Medulla oblongata (tissue), 1 donor: ENCODE results near the gene AKT3.

Experiments
- DNase-seq: peaks from one replicate; pipeline ENCODE4 v3.0.0-alpha.2; 2015; ENCODE audit errors: extremely low spot score

The AKT3 gene

DNA sequence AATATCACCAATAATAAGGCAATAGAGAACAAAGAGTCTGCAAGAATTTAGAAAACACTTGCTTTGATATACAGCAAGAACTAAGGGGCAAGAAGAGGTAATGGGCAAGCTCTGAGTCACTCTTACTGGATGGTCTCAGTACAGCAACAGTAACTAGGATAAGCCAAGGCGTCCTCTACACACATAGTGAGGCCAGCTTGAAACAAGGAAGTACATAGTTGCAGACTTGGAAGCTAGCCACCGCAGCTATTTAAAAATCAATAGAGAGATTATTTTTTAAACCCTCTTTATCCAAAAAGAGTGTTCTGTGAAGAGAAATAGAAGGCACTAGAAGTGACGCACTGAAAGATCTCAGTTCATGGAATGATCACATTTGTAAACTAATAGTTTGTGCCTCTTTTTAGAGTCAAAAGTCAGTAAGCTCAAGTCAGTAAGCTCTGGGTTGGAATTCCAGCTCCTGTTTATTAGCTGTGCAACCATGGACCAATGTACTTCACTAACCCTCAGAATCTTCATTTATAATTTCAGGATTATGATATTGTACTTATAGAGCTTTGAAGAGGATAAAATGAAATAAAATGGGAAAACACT, 118.6 kb downstream of the AKT3 start:
- peak; percentile 82 for DNase-seq

DNA sequence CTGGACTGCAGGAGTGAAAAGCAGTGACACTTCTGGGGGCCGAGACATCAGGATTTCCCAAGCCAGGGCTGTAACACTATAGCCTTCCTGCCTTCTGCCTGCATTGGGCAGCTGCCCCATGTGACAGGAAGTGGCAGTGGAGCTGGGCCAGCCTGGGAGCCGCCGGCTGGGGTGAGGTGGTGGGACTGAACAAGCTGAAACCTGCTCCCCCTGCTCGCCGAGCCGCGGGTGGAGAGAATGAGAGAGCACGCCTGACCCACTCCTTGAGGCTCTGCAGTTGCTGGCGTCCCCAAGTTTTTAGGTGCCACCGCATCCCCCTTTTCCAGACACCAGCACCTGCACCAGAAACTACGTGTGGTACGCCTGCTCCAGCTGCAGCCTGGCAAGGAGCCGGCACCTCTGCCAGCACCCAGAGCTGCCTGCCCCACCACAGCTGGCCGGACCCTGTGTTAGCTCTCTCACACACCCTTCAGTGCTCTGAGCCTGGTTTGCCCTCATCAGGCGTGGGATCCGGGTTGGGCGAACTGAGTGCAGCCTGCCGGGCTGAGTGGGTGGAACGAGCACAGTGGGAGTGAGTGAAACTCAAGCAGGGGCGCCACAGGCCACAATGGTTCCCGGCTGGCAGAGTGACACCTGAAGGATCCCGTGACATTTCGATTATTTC, 119.4 kb downstream of the AKT3 start:
- no peak for DNase-seq

DNA sequence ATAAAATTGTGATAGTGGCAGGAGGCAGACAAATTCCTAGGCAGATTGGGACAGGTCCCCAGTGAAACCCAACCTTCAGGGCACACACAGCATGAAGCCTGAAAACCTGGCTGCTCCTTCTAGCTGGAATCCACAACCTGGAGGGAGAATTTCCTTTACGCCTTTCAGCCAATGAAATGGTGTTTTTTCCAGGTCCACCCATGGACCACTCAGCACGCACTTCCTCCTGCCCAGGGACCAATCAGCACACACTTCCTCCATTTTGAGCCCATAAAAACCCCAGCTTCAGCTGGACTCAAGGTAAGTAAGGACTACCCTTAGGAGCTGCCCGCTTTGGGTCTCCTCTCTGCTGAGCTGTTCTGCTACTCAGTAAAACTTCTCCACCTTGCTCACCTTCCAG, 120.1 kb downstream of the AKT3 start:
- DNase-seq, result no peak

DNA sequence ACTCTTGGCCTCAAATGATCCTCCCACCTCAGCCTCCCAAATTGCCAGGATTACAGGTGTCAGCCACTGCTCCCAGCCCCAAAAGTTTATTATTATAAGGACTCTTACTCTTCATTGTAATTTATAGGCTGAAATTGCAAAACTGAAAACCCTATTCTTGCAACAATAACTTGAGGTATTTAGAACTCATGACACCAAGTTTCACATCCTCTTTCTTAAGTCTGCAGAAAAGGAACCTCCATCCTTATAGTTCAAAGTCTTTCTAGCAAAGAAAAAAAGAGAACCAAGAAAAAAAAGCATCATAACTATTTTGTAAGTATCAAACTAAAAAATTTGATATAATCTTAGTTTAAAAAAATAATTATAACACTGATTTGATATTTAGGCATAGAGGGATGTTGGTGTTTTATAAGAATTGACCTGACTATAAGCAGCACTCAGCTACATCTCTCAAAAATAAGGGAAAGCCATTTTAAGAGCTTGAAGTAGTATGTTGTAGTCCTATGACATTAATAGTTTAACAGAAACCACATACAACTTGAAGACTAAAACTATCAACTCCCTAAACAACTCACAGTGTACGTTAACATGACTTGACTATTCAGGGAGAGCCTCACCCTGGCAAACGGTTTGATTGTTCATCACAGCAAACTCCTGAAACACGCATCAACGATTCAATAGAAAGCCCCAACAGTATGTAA, 122.4 kb downstream of the AKT3 start:
- peak; percentile 70 for DNase-seq

DNA sequence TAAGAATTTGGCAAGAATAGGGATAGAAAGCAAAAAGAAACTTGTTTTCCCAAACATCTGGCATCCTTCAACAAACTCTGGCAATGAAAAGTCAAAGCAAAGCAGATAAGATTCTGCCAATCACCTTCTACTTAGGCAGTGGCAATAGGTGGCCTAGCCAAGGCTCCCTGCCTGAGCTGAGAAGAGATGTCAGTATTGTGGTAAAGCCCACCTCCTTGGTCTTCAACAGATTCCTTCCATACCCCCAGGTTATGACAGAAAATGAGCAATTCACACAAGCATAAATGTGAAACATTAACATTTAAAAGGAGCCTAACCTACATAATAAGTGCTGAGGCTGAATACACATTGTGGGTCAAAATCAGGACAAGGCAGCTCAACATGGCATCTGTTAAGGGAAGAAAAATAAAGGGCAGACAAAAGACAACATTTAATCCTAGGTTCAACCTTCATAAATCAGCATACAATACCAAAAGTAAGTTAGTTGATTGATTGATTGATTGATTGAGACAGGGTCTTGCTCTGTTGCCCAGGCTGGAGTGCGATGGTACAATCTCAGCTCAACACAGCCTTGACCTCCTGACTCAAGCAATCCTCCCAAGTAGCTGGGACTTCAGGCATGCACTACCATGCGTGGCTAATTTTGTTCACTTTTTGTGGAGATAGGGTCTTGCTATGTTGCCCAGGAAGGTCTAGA, 123.1 kb downstream of the AKT3 start:
- no peak for DNase-seq

DNA sequence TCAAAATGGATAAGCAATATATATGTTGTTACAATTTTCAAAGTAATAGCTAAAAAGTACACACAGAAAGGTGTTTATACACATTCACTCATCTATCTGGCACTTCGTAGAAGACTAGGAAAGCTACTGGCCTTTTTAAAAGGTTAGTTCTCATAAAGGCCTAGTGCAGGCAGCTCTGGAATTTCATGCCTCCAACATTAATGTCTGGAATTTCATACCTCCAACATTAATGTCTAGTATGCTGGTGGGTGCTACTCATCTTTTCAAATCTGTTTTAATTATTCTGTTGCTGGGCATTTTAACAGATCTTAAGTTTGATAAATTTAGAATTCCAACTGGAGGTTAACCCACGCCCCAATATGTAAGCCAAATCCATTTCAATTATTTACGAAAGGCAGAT, 124.2 kb downstream of the AKT3 start:
- DNase-seq, result no peak

DNA sequence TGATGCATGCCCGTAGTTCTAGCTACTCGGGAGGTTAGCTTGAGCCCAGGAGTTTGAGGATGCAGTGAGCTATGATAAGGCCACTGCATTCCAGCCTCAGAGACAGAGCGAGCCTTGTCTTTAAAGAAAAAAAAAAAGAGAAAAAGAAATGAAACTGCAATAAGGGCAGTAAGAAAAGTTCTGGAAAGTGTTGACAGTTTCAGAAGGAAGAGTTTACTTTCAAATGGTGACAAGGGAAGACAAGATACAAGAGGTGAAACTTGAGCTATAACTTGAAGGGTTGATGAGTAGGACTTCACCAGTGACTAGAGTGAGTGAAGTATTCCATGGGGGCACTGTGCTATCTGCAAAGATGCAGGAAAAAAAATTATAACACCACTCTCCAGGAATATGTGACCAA, 125.0 kb downstream of the AKT3 start:
- no peak for DNase-seq

DNA sequence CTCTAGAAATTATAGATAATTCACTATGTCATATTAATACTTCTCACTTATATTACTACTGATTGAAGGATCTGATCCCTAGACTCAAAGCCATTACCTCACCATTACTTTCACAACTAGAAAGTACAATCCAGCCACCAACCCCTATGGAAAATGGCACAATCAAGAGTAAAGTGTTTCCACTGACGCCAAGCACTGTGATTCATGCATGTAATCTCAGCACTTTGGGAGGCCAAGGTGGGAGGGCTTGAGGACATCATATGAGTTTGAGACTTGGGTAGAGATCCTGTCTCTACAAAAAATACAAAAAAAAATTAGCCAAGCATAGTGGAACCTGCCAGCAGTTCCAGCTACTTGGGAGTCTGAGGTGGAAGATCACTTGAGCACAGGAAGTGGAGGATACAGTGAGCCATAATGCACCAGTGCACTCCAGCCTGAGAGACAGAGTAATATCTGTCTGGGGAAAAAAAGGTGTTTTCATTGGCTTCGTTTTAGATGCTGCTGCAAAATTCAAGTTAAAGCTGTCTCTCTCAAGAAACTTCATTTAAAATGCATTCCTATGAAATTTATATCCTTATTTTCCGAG, 126.5 kb downstream of the AKT3 start:
- DNase-seq, result no peak

DNA sequence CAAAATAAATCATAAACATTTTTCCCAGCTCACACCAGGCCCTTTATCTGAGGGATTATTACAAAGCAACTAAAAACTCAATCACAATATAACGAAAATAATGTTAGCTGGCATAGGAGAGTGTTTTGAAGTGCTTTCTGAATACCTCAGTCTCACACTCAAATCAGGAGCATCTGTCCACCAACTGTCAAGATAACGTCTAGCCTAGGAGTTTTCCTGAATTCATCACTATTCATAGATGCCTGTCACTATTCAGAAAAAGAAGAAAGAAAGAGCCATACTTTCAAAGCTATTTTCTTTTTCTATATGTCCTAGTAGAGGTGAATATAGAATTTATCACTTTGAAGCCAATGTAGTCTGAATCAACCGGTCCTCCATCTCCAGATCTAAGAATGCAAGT, 127.0 kb downstream of the AKT3 start:
- DNase-seq, result no peak

DNA sequence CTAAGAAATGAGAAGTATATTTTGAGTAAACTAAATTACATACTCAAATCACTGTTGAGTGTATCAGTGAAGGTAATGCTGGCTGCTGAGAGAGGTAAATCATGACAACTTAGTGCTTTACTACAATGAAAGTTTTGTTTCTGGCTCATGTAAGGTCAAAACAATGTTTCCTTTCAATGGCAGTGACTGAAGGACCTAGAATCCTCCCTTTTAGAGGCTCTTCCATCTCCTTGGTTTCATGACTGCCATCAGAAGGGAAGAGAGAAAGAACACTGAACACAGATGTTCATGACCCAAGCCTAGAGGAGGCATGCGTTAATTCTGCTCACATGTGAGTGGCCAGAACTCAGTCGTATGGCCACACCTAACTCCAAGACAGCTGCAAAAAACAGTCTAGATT, 130.6 kb downstream of the AKT3 start:
- no peak for DNase-seq

DNA sequence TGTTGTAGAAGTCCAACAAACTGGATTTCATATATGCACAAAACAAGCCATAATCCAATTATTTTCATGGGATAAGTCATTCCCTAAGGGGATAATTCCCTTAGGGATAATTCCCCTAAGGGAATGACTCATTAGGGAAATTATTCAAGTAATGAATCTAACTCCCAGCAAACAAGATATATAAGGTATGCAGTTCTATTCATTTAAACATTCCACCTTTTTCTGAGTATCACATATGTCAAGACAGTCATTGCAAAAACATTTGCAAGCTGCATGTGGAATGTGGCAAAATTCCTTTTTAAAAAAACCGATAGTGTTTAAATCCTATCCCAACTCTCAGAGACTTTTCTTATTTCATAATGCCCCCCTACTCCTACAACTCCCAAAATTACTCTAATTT, 131.2 kb downstream of the AKT3 start:
- no peak for DNase-seq

DNA sequence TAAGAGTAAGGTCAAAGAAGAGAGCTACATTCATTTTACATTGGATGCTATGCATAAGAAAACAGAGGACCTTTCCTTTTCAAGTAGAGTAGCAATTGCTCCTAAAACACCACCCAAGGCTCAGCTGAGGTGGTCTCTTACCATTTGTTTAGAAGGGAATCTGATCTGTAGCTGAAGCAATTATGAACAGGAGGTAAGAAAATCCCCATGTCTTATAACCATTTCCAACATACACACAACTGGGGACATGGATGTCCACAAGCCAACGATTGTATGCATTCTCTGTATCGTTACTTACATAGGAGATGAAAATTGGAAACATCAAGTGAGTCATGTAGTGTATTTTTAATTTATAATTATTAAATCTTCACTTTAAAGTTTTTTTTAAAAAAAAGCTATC, 132.0 kb downstream of the AKT3 start:
- DNase-seq, result no peak

DNA sequence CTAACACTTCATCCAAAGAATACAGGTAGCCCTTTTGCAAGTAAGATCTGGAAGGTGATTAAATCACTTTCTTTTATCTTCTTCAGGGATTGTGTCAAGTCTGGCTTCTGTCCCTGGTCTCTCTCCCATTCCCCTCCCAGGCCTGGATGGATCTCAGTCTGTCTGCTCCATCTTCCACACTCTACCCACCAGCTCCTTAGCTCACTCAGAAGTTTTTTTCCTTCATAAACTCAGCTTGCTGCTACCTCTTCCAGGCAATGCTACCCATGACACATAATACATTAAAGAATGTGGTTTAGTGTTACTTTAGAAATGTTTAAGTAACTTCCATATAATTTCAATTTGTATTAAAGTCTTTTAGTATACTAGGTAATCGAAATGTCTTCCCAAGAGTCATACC, 133.1 kb downstream of the AKT3 start:
- DNase-seq, result no peak

DNA sequence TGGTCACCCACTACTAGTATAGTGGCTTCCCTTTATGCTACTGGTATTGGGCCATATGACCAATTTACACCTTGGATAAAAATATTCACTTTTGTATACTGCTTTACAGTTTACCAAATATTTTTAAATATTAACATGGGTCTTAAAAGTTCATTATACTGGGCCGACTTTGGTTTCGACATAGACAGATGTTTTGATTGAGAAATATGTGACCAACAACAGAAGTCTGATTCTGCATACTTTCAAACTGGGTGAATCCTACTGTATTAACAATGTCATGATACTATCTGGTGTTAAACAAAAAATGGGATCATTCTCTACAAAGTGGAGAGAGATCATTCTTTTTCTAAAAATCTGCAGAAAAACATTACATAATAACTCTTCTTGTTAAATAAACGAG, 134.8 kb downstream of the AKT3 start:
- DNase-seq, result no peak

DNA sequence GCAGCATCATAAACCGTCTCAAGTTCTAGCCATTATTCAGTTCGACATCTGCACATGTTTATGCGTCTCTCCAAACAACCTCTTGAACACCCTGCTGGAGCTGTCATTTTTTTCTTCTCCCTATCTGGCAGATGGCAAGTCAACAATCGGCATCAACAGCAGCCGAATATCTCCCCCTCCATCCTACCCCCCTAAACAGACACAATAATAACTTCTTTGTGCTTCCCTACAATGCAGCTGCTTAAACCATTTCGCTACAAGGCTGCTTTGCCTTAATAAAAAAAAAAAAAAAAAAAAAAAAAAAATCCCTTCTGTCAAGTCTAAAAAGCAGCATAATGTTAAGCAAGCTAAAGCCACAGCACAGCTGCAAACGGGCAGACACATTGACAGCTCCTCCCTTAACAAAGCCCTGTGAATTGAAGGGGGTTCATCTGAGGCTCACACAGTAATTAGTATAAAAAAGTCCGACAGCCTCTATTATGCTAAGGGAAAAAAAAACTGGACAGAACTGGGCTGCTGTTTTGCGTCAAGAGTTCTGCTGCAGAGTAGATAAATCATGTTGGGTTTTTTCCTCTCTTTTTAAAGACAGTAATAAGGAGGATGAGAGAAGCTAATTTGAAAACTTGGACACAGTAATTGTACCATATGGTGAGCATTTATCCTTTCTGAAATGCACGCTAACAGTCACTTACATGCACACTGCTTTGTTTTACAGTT, 136.4 kb downstream of the AKT3 start:
- peak; percentile 82 for DNase-seq

DNA sequence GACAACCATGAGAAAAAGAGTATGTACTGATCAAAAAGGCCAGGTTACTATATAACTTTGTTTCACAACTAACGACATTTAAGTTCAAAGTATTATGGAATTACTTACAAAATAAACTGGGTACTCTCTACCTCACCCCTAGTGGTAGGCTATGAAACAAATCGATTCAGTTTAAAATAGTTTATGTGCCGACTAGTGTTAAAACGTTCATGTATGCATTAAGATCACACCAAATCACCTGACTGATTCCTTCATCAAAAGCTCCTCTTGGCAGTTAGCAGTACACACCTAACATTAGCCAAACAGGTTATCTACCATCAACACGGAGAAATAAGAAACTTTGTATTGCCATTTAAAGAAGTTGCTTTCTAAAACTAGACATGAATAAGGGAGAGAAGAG, 137.1 kb downstream of the AKT3 start:
- DNase-seq, result peak; percentile 49

DNA sequence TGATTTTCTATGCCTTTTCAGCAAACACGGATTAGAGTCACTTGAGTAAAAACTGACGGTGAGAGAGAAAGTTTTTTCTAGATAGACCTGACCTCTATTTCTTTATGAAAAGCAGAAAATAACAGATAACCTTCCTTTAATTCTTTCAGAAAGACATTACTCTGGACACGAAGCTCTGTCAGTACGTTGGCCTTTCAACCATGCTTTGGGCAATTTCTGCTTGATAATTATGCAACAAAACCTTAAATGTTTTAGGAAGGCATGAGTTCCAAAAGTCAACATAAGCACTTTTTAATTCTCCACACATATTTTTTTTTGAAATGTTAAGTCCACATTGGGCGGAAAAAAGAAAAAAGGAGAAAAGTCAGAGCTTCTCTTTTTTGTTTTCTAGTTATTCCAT, 137.8 kb downstream of the AKT3 start:
- peak; percentile 51 for DNase-seq

DNA sequence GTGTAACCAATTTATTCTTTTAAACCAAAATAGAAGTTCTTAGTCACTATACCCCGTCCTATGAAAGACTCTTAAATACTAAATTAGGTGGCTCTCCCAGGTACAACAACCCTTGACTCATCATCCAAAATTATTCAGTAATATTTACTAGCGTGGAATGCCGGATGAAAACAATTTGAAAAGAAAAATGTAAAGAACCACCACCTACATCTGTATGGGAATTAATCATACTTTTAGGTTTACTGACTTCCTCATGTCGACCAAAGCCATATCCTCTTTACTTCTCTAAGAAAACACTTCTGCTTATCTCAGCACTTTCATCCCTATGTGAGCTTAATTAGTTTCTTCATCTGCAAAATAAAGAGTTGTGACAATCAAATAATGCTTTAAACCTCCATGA, 139.6 kb downstream of the AKT3 start:
- no peak for DNase-seq

DNA sequence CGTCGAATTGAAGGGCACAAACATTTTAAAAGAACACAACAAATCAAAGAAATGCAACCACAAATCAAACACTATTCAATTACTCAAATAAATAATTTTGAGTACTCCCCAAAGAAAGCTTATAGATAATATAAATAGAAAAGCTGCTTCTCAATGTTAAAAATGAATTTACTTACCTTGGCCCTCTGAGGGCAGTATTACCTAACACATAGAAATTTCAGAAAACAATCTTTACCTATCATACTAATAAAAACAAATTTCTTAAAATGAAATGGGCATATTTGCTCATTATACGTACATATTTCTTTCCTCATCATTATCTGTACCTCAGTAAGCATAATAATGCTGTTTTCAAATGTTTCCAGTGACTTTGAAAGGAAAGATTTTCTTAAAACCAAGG, 141.8 kb downstream of the AKT3 start:
- DNase-seq, result no peak

DNA sequence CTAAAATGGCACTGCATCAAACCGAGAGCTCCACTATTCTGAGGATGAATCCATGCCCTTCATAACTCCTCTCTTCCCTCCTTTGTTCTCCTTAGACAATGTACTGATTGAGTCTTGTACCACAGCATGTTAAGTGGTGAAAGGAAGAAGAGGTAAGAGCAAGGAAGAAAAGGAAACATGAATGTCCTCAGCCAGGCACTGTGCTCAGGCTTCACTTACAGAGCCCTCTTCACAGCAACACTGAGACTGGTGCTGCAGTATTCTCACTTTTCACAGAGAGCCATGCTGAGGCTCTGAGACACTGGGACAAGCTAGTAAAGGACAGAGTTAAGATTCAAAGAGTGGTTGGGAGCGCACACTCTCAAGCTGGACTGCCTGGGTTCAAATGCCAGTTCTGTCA, 143.5 kb downstream of the AKT3 start:
- peak; percentile 50 for DNase-seq

DNA sequence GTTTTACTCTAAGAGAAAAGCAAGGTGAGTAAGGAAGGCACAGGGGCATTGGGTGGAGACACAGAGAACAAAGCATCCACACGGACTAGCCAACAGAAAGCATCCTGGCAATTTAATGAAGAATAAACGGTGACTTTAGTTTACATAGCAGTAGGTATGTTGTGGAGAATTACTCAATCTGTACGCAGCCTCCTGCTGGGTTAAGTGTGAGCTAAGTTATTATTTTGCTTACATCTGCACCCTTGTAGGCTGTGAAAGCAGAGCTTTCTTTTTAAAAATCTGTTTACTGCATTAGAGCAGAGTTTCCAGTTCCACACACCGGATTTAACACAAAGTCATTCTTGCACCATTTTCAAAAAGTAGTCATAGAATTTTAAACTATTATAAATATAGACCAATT, 144.5 kb downstream of the AKT3 start:
- DNase-seq, result no peak

DNA sequence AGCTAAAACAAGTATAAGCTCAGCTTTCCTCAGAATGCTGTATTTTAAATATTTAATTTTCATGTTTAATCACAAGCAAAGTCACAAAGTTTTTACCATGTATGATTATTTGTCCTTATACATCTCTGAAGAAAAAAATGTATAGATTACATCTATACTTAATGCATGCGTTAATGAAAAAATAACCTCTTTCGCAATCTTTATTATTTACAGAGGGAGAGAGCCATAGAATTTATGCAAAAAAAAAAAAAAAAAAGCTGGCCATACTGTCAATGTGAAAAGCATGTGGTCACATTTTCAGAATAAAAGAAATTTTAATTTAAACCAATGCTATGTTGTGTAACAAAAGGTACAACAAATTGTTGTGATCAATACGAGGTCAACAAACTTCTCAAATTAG, 148.2 kb downstream of the AKT3 start:
- DNase-seq, result no peak
